ENCODE measurements around the gene C6orf15. TPM values are rescaled to one million over a fixed set of nuclear protein-coding genes. Genes with fewer than 3 reads are reported as not detected.

Gene C6orf15
- total RNA-seq: not detected
- long read RNA-seq: 0 reads

GRCh38 chr6:31112478-31112877, at the start of gene C6orf15:
Gene C6orf15 (minus strand): TSS chr6:31112575. CDS start chr6:31112555, 20 bp downstream.
- intact Hi-C loops (cut with DNase I): no loop called here
- DNase-seq (ENCODE audit: low spot score): no peak

GRCh38 chr6:31161216-31162126, 49.1 kb upstream of the C6orf15 start:
- no peak for DNase-seq (ENCODE audit: low spot score)
- intact Hi-C loops (cut with DNase I): no loop called here

GRCh38 chr6:31158863-31159855, 46.8 kb upstream of the C6orf15 start:
- DNase-seq (ENCODE audit: low spot score): no peak
- intact Hi-C loops (cut with DNase I): loop anchor here (2.0 kb wide), 1 partner anchor 32 kb away; no protein-coding TSS in a partner anchor

GRCh38 chr6:31158140-31158862, 45.9 kb upstream of the C6orf15 start, which contains the start of gene TCF19:
Gene TCF19 (plus strand): TSS chr6:31158589. CDS start chr6:31159470, 881 bp downstream.
- intact Hi-C loops (cut with DNase I): loop anchor here (2.0 kb wide), 1 partner anchor 32 kb away; no protein-coding TSS in a partner anchor
- peak; percentile 100 for DNase-seq (ENCODE audit: low spot score)

- intact Hi-C loops (cut with DNase I): loop anchor here (2.0 kb wide), 1 partner anchor 33 kb away; no protein-coding TSS in a partner anchor
- no peak for DNase-seq (ENCODE audit: low spot score)
These were observed 45.3 kb upstream of the C6orf15 start, which contains the start of gene CCHCR1 for GRCh38 chr6:31157513-31158139. Gene CCHCR1 (minus strand): TSS chr6:31157802. CDS start chr6:31157600, 202 bp downstream.

GRCh38 chr6:31156641-31157040, 44.3 kb upstream of the C6orf15 start:
- intact Hi-C loops (cut with DNase I): no loop called here
- no peak for DNase-seq (ENCODE audit: low spot score)

GRCh38 chr6:31154436-31154835, 42.1 kb upstream of the C6orf15 start:
- intact Hi-C loops (cut with DNase I): no loop called here
- DNase-seq (ENCODE audit: low spot score): no peak

- no peak for DNase-seq (ENCODE audit: low spot score)
- intact Hi-C loops (cut with DNase I): no loop called here
These were observed 40.4 kb upstream of the C6orf15 start for GRCh38 chr6:31152781-31153180.

- intact Hi-C loops (cut with DNase I): no loop called here
- no peak for DNase-seq (ENCODE audit: low spot score)
These were observed 37.6 kb upstream of the C6orf15 start for GRCh38 chr6:31149827-31150447.

- no peak for DNase-seq (ENCODE audit: low spot score)
- intact Hi-C loops (cut with DNase I): no loop called here
These were observed 33.0 kb upstream of the C6orf15 start for GRCh38 chr6:31145386-31145785.

- DNase-seq (ENCODE audit: low spot score): no peak
- intact Hi-C loops (cut with DNase I): no loop called here
These were observed 32.6 kb upstream of the C6orf15 start for GRCh38 chr6:31144970-31145340.

GRCh38 chr6:31144296-31144969, 32.1 kb upstream of the C6orf15 start:
- intact Hi-C loops (cut with DNase I): no loop called here
- DNase-seq (ENCODE audit: low spot score): no peak

GRCh38 chr6:31143148-31143547, 30.8 kb upstream of the C6orf15 start:
- intact Hi-C loops (cut with DNase I): no loop called here
- peak; percentile 81 for DNase-seq (ENCODE audit: low spot score)

GRCh38 chr6:31142361-31142761, 30.0 kb upstream of the C6orf15 start:
- no peak for DNase-seq (ENCODE audit: low spot score)
- intact Hi-C loops (cut with DNase I): no loop called here

GRCh38 chr6:31140643-31141042, 28.3 kb upstream of the C6orf15 start:
- no peak for DNase-seq (ENCODE audit: low spot score)
- intact Hi-C loops (cut with DNase I): no loop called here

- DNase-seq (ENCODE audit: low spot score): no peak
- intact Hi-C loops (cut with DNase I): no loop called here
These were observed 27.2 kb upstream of the C6orf15 start for GRCh38 chr6:31139599-31139998.

GRCh38 chr6:31138982-31139381, 26.6 kb upstream of the C6orf15 start, which contains the start of gene PSORS1C2:
Gene PSORS1C2 (minus strand): TSS chr6:31139066. CDS start chr6:31139026, 40 bp downstream.
- no peak for DNase-seq (ENCODE audit: low spot score)
- intact Hi-C loops (cut with DNase I): no loop called here

- intact Hi-C loops (cut with DNase I): loop anchor here (2.0 kb wide), 1 partner anchor 231 kb away; no protein-coding TSS in a partner anchor
- DNase-seq (ENCODE audit: low spot score): no peak
These were observed 23.3 kb upstream of the C6orf15 start for GRCh38 chr6:31135710-31136109.
